Breast epithelium (tissue), 4 donors: ENCODE results near the gene ATP11C. TPM values are rescaled to one million over a fixed set of nuclear protein-coding genes. Genes with fewer than 3 reads are reported as not detected.

ENCODE experiments used
- DNase-seq, 2 donors: peaks; one replicate each; pipeline ENCODE4 v3.0.0-alpha.2; 2019; ENCODE audit warnings: low spot score in 2 of 2
- H3K27ac ChIP-seq, 2 donors: fragments of 200-600 bp; sonication (generic) in 1 of 2; one replicate each; pipeline ENCODE4 v1.5.1; 2016 to 2019; ENCODE audit warnings: mild to moderate bottlenecking in 1 of 2
- H3K27me3 ChIP-seq, 2 donors: fragments of 200-600 bp; sonication (generic) in 1 of 2; one replicate each; pipeline versions ENCODE4 v1.5.1 to v1.6.0; 2017 to 2019; ENCODE audit warnings: control low read depth in 1 of 2, mild to moderate bottlenecking in 1 of 2
- H3K36me3 ChIP-seq: fragments of 200-600 bp; one replicate; pipeline ENCODE4 v1.5.1; 2019
- H3K4me1 ChIP-seq, 2 donors: fragments of 200-600 bp; sonication (generic); one replicate each; pipeline ENCODE4 v1.5.1; 2016 to 2019; ENCODE audit warnings: control low read depth in 1 of 2
- H3K4me3 ChIP-seq, 3 donors: fragments of 200-600 bp; sonication (generic); 1 replicate in 2 of 3; 2 replicates in 1 of 3; pipeline ENCODE4 v1.5.1; 2016 to 2019; ENCODE audit warnings: mild to moderate bottlenecking in 3 of 3, moderate library complexity in 2 of 3
- H3K9me3 ChIP-seq, 2 donors: fragments of 200-600 bp; sonication (generic) in 1 of 2; one replicate each; pipeline ENCODE4 v1.5.1; 2016 to 2019; ENCODE audit warnings: control low read depth in 1 of 2
- CTCF ChIP-seq, 3 donors: fragments of 450-650 bp; IDR thresholded peaks; one replicate each; pipeline ENCODE4 v1.5.1; 2016 to 2017; ENCODE audit warnings: antibody characterized with exemption in 3 of 3, mild to moderate bottlenecking in 3 of 3, moderate library complexity in 3 of 3
- POLR2A ChIP-seq: fragments of 450-650 bp; IDR thresholded peaks from one replicate; pipeline ENCODE4 v1.6.1; 2016; ENCODE audit warnings: antibody characterized with exemption, mild to moderate bottlenecking, moderate library complexity
- POLR2AphosphoS5 ChIP-seq, 3 donors: sonication (generic); formaldehyde crosslinking; IDR thresholded peaks; one replicate each; pipeline ENCODE4 v1.6.1; 2017; ENCODE audit warnings: antibody characterized with exemption in 3 of 3
- intact Hi-C: fragments of 100-400 bp; cut with DNase I; formaldehyde crosslinking; loops from one replicate; pipeline ENCODE4 v1.15.1; 2023; ENCODE audit warnings: low total_unique reads
- total RNA-seq, 3 donors: library from RNA; depleted of rRNA; stranded (reverse); fragments of >200 nt; gene quantifications; one replicate each; pipeline ENCODE4 v1.1.0, GENCODE V29; 2016

The ATP11C gene
- total RNA-seq, 3 donors from 2014 or later: 32.5 to 42.4 (median 34.1) TPM

- H3K27ac ChIP-seq: peak overlapping the region; percentile 96 to 98
- peak in 1 of 2 donors; percentile 19 for DNase-seq
Measured at GRCh38 chrX:139931646-139932072, 1.2 kb downstream of the ATP11C start.

GRCh38 chrX:139930916-139931645 lies 1.8 kb downstream of the ATP11C start:
- intact Hi-C loops: loop anchor here (2.0 kb wide), 1 partner anchor 72 kb away; no protein-coding TSS in a partner anchor
- Histone ChIP-seq H3K4me1 (no peaks in the 10 kb centered on the region), H3K4me3 (peak overlapping the region; percentile 73 to 80 (median 79)), H3K36me3 (no peaks in the 10 kb centered on the region), H3K9me3 (no peaks in the 10 kb centered on the region), H3K27ac (peak overlapping the region in 1 of 2 donors; percentile 96), H3K27me3 (peaks cover 0 to 26% of the 10 kb centered on the region in 2 donors)
- TF ChIP-seq CTCF (IDR thresholded peaks at IDR 0.05): no peak
- no peak for TF ChIP-seq POLR2AphosphoS5 (IDR thresholded peaks at IDR 0.05)
- no peak for TF ChIP-seq POLR2A
- DNase-seq: no peak

More at GRCh38 chrX:139931646-139932072, 1.2 kb downstream of the ATP11C start:
- TF ChIP-seq POLR2A (no peak), POLR2AphosphoS5 (IDR thresholded peaks at IDR 0.05) (no peak), CTCF (IDR thresholded peaks at IDR 0.05) (no peak)
- H3K4me3 ChIP-seq: peak overlapping the region; percentile 73 to 80 (median 79)
- intact Hi-C loops: loop anchor here (2.0 kb wide), 1 partner anchor 73 kb away; no protein-coding TSS in a partner anchor
- H3K27me3 ChIP-seq: peaks cover 0 to 23% of the 10 kb centered on the region in 2 donors
- no peaks in the 10 kb centered on the region for H3K36me3 ChIP-seq
- no peaks in the 10 kb centered on the region for H3K9me3 ChIP-seq
- H3K4me1 ChIP-seq: no peaks in the 10 kb centered on the region

- no peaks in the 10 kb centered on the region for H3K36me3 ChIP-seq
Measured at GRCh38 chrX:139930401-139930800, 2.5 kb downstream of the ATP11C start.

GRCh38 chrX:139929876-139930275 lies 3.0 kb downstream of the ATP11C start:
- no peak overlapping the region for H3K4me3 ChIP-seq
- intact Hi-C loops: loop anchor here (2.0 kb wide), 1 partner anchor 71 kb away; no protein-coding TSS in a partner anchor
- no peaks in the 10 kb centered on the region for H3K9me3 ChIP-seq
- peaks cover 0 to 26% of the 10 kb centered on the region in 2 donors for H3K27me3 ChIP-seq
- no peak for DNase-seq
- H3K27ac ChIP-seq: no peak overlapping the region
- H3K4me1 ChIP-seq: no peaks in the 10 kb centered on the region
- TF ChIP-seq POLR2AphosphoS5 (IDR thresholded peaks at IDR 0.05) (no peak), POLR2A (no peak), CTCF (IDR thresholded peaks at IDR 0.05) (no peak)
- no peaks in the 10 kb centered on the region for H3K36me3 ChIP-seq

More at GRCh38 chrX:139930401-139930800, 2.5 kb downstream of the ATP11C start:
- H3K27me3 ChIP-seq: peaks cover 0 to 26% of the 10 kb centered on the region in 2 donors
- H3K9me3 ChIP-seq: no peaks in the 10 kb centered on the region
- intact Hi-C loops: loop anchor here (2.0 kb wide), 1 partner anchor 72 kb away; no protein-coding TSS in a partner anchor
- H3K4me3 ChIP-seq: peak overlapping the region in 1 of 3 donors; percentile 79
- no peak for TF ChIP-seq POLR2AphosphoS5 (IDR thresholded peaks at IDR 0.05)
- TF ChIP-seq POLR2A: no peak
- no peak for TF ChIP-seq CTCF (IDR thresholded peaks at IDR 0.05)
- no peaks in the 10 kb centered on the region for H3K4me1 ChIP-seq
- DNase-seq: no peak
- H3K27ac ChIP-seq: no peak overlapping the region

- H3K4me1 ChIP-seq: no peaks in the 10 kb centered on the region
- H3K27ac ChIP-seq: peak overlapping the region in 1 of 2 donors; percentile 54
- peaks cover 0 to 7% of the 10 kb centered on the region in 2 donors for H3K27me3 ChIP-seq
- DNase-seq: no peak
- no peak overlapping the region for H3K4me3 ChIP-seq
- intact Hi-C loops: no loop called here
- H3K9me3 ChIP-seq: no peaks in the 10 kb centered on the region
- no peaks in the 10 kb centered on the region for H3K36me3 ChIP-seq
- TF ChIP-seq POLR2AphosphoS5 (IDR thresholded peaks at IDR 0.05) (no peak), POLR2A (no peak), CTCF (IDR thresholded peaks at IDR 0.05) (no peak)
Measured at GRCh38 chrX:139924696-139925095, 8.2 kb downstream of the ATP11C start.
